ENCODE measurements around the gene ADRA1B. TPM values are rescaled to one million over a fixed set of nuclear protein-coding genes. Genes with fewer than 3 reads are reported as not detected.

ADRA1B gene
- total RNA-seq, 2 donors from 2014 or later: 4.2 to 8.0 TPM

Other genes with a start within 250 kb of the ADRA1B start
- gene TTC1, start 92.7 kb downstream of the ADRA1B start, total RNA-seq: 10 to 100 TPM; 41.9 to 42.2 TPM
- gene PWWP2A, start 203.0 kb downstream of the ADRA1B start, total RNA-seq: 10 to 100 TPM; 20.5 to 20.8 TPM

Measured in posterior vena cava (tissue), 2 donors.